GM18519 (cell line): Measurements from ENCODE around the gene CAMKV.
"Not testable (repeated sequence)": the region's sequence is repeated elsewhere in the genome, so short reads cannot be mapped to it uniquely, and the experiment has no call there.

ENCODE experiments used
- ATAC-seq: cut with Tn5 transposase; IDR thresholded peaks from one replicate; pipeline ENCODE4 v1.9.1; 2021; ENCODE audit warnings: mild to moderate bottlenecking, moderate library complexity; ENCODE audit not compliant: unreplicated experiment, low FRiP score

CAMKV gene

GRCh38 chr3:49869525-49870126 lies at the start of gene CAMKV:
Gene CAMKV (minus strand): TSS chr3:49869906. CDS start chr3:49862388, 7,518 bp downstream.
- no peak for ATAC-seq

GRCh38 chr3:49917806-49918590 lies 48.3 kb upstream of the CAMKV start:
- not testable (repeated sequence) for ATAC-seq

GRCh38 chr3:49916686-49917085 lies 47.0 kb upstream of the CAMKV start:
- ATAC-seq, result no peak

GRCh38 chr3:49914906-49915305 lies 45.2 kb upstream of the CAMKV start:
- ATAC-seq, result no peak

GRCh38 chr3:49912881-49913281 lies 43.2 kb upstream of the CAMKV start:
- ATAC-seq, result no peak

- no peak for ATAC-seq
Observed at GRCh38 chr3:49911611-49912010, 41.9 kb upstream of the CAMKV start.

- ATAC-seq, result no peak
Observed at GRCh38 chr3:49911124-49911420, 41.4 kb upstream of the CAMKV start.

- ATAC-seq, result no peak
Observed at GRCh38 chr3:49910409-49911123, 40.9 kb upstream of the CAMKV start.

- ATAC-seq, result no peak
Observed at GRCh38 chr3:49908373-49909199, 38.9 kb upstream of the CAMKV start.

- no peak for ATAC-seq
Observed at GRCh38 chr3:49906073-49906743, 36.5 kb upstream of the CAMKV start.

- ATAC-seq, result not testable (repeated sequence)
Observed at GRCh38 chr3:49904448-49904847, 34.7 kb upstream of the CAMKV start.

GRCh38 chr3:49903451-49904424 lies 34.0 kb upstream of the CAMKV start, which contains the start of gene MST1R:
Gene MST1R (minus strand): TSS chr3:49903873. CDS start chr3:49903609, 264 bp downstream.
- ATAC-seq, result no peak

GRCh38 chr3:49902511-49903345 lies 33.0 kb upstream of the CAMKV start:
- no peak for ATAC-seq

- no peak for ATAC-seq
Observed at GRCh38 chr3:49901366-49902339, 31.9 kb upstream of the CAMKV start.

GRCh38 chr3:49900491-49901153 lies 30.9 kb upstream of the CAMKV start:
- ATAC-seq, result no peak

GRCh38 chr3:49899815-49900214 lies 30.1 kb upstream of the CAMKV start:
- no peak for ATAC-seq
